Measurements from ENCODE around the gene CEMP1. TPM values are rescaled to one million over a fixed set of nuclear protein-coding genes. Genes with fewer than 3 reads are reported as not detected.

The CEMP1 gene
- total RNA-seq, 1 experiment from 2014 or later = not detected

- Histone ChIP-seq H2BK15ac (ENCODE audit: low read depth, low read length) (no peak overlapping the region), H4K91ac (ENCODE audit: insufficient read length, low read depth, low read length) (no peak overlapping the region), H3K4ac (ENCODE audit: low read depth, low read length) (no peak overlapping the region), H3K9me3 (ENCODE audit: control insufficient read depth, low read depth, low read length) (no peaks in the 10 kb centered on the region), H4K8ac (replicated peaks; ENCODE audit: insufficient read length, low read depth, low read length) (no peak overlapping the region), H3K4me2 (ENCODE audit: insufficient read depth, insufficient read length, low read length) (no peak overlapping the region), H2BK120ac (ENCODE audit: low read depth, low read length, poor library complexity, severe bottlenecking) (no peak overlapping the region), H3T11ph (ENCODE audit: low read length) (no peak overlapping the region), H3K79me2 (ENCODE audit: insufficient read depth, low read length) (no peaks in the 10 kb centered on the region), H4K5ac (ENCODE audit: insufficient read length, low read depth, low read length) (no peak overlapping the region), H2BK5ac (ENCODE audit: insufficient read length, low read length) (no peak overlapping the region), H3K27me3 (ENCODE audit: insufficient read depth, low read length) (no peaks in the 10 kb centered on the region), H2AFZ (ENCODE audit: low read length) (no peak overlapping the region), H3K27ac (ENCODE audit: insufficient read length, low read depth, low read length) (no peak overlapping the region), H4K20me1 (ENCODE audit: control insufficient read depth, insufficient read depth, insufficient read length) (no peaks in the 10 kb centered on the region), H3K9ac (ENCODE audit: extremely low read depth, insufficient read length, low read length) (no peak overlapping the region), H2BK20ac (ENCODE audit: low read depth, low read length, poor library complexity, severe bottlenecking) (no peak overlapping the region), H3K56ac (ENCODE audit: insufficient read length, low read depth, low read length) (no peak overlapping the region), H3K14ac (ENCODE audit: insufficient read depth, low read length) (no peak overlapping the region), H2BK12ac (ENCODE audit: insufficient read length, low read depth, low read length) (no peak overlapping the region), H3K23me2 (ENCODE audit: insufficient read length, low read depth, low read length, poor library complexity, severe bottlenecking) (peaks cover 3% of the 10 kb centered on the region), H3K23ac (ENCODE audit: insufficient read length, low read depth, low read length) (no peak overlapping the region), H3K79me1 (ENCODE audit: insufficient read depth, low read depth, low read length, poor library complexity, severe bottlenecking) (no peaks in the 10 kb centered on the region), H3K18ac (ENCODE audit: insufficient read length, low read depth, low read length) (no peak overlapping the region), H2AK5ac (ENCODE audit: insufficient read length, low read length) (no peak overlapping the region), H3K4me1 (ENCODE audit: insufficient read depth, low read length) (no peaks in the 10 kb centered on the region)
- Mint-ChIP-seq H3K36me3 (ENCODE audit: insufficient read depth in 1 of 3, low read depth in 3 of 3) (peaks cover 5 to 47% (median 20%) of the 10 kb centered on the region in 3 experiments; a peak in 6 of 7 replicates), H3K4me1 (peaks cover 4 to 8% of the 10 kb centered on the region in 2 experiments), H3K9me3 (no peaks in the 10 kb centered on the region), H3K27me3 (ENCODE audit: low read depth) (no peaks in the 10 kb centered on the region), H3K27ac (no peak overlapping the region; a peak in 1 of 7 replicates), H3K4me3 (no peak overlapping the region)
- no peak for TF ChIP-seq CTCF (conservative IDR thresholded peaks at IDR 0.05)
- no peak for DNase-seq
- WGBS (ENCODE audit: extremely low coverage, insufficient read length, low lambda C conversion rate) = no CpG with 5 or more reads among the region's 12 CpGs
These were observed 4.0 kb downstream of the CEMP1 start for GRCh38 chr16:2527071-2527783.
